Duodenal mucosa (tissue), 2 donors: ENCODE data around the gene MYH14.
"Not testable (repeated sequence)": the region's sequence is repeated elsewhere in the genome, so short reads cannot be mapped to it uniquely, and the experiment has no call there.

Source experiments
- H3K27ac ChIP-seq: one replicate; pipeline ENCODE4 v1.7.0; 2013; ENCODE audit warnings: low read depth, low read length
- H3K27me3 ChIP-seq, 2 donors: one replicate each; pipeline ENCODE4 v1.7.0; 2013; ENCODE audit warnings: low read length in 2 of 2, control low read depth in 1 of 2; ENCODE audit not compliant: insufficient read depth in 2 of 2, control insufficient read depth in 1 of 2
- H3K36me3 ChIP-seq, 2 donors: one replicate each; pipeline ENCODE4 v1.7.0; 2013; ENCODE audit warnings: low read length in 2 of 2, control low read depth in 1 of 2; ENCODE audit not compliant: insufficient read depth in 2 of 2, control insufficient read depth in 1 of 2
- H3K4me1 ChIP-seq, 2 donors: one replicate each; pipeline ENCODE4 v1.7.0; 2013; ENCODE audit warnings: low read length in 2 of 2, control low read depth in 1 of 2; ENCODE audit not compliant: insufficient read depth in 2 of 2, control insufficient read depth in 1 of 2
- H3K4me3 ChIP-seq, 2 donors: one replicate each; pipeline ENCODE4 v1.7.0; 2013; ENCODE audit warnings: low read length in 2 of 2, low read depth in 1 of 2
- H3K9ac ChIP-seq, 2 donors: one replicate each; pipeline ENCODE4 v1.7.0; 2013; ENCODE audit warnings: low read length in 2 of 2, low read depth in 1 of 2
- H3K9me3 ChIP-seq, 2 donors: one replicate each; pipeline ENCODE4 v1.7.0; 2013; ENCODE audit warnings: low read length in 2 of 2, control low read depth in 1 of 2; ENCODE audit not compliant: control insufficient read depth in 1 of 2

MYH14 gene

GRCh38 chr19:50221087-50221486 is 17.7 kb downstream of the MYH14 start:
- no peaks in the 10 kb centered on the region for H3K27me3 ChIP-seq
- no peak overlapping the region for H3K9ac ChIP-seq
- H3K27ac ChIP-seq, result no peak overlapping the region
- peaks cover 22 to 68% of the 10 kb centered on the region in 2 donors for H3K36me3 ChIP-seq
- H3K9me3 ChIP-seq, result no peaks in the 10 kb centered on the region
- H3K4me3 ChIP-seq, result no peak overlapping the region
- H3K4me1 ChIP-seq, result no peaks in the 10 kb centered on the region

GRCh38 chr19:50222691-50223438 is 19.4 kb downstream of the MYH14 start:
- no peak overlapping the region for H3K9ac ChIP-seq
- no peaks in the 10 kb centered on the region for H3K4me1 ChIP-seq
- no peak overlapping the region for H3K27ac ChIP-seq
- H3K9me3 ChIP-seq, result no peaks in the 10 kb centered on the region
- no peak overlapping the region for H3K4me3 ChIP-seq
- H3K27me3 ChIP-seq, result no peaks in the 10 kb centered on the region
- peaks cover 20 to 69% of the 10 kb centered on the region in 2 donors for H3K36me3 ChIP-seq

GRCh38 chr19:50223439-50223716 is 20.0 kb downstream of the MYH14 start:
- no peaks in the 10 kb centered on the region for H3K9me3 ChIP-seq
- no peaks in the 10 kb centered on the region for H3K27me3 ChIP-seq
- no peaks in the 10 kb centered on the region for H3K4me1 ChIP-seq
- no peak overlapping the region for H3K9ac ChIP-seq
- H3K27ac ChIP-seq, result no peak overlapping the region
- no peak overlapping the region for H3K4me3 ChIP-seq
- H3K36me3 ChIP-seq, result peaks cover 20 to 72% of the 10 kb centered on the region in 2 donors

GRCh38 chr19:50224986-50225747 is 21.7 kb downstream of the MYH14 start:
- Histone ChIP-seq H3K4me3 (no peak overlapping the region), H3K9ac (no peak overlapping the region), H3K27me3 (no peaks in the 10 kb centered on the region), H3K4me1 (no peaks in the 10 kb centered on the region), H3K36me3 (peaks cover 17 to 77% of the 10 kb centered on the region in 2 donors), H3K9me3 (no peaks in the 10 kb centered on the region), H3K27ac (no peak overlapping the region)

DNA sequence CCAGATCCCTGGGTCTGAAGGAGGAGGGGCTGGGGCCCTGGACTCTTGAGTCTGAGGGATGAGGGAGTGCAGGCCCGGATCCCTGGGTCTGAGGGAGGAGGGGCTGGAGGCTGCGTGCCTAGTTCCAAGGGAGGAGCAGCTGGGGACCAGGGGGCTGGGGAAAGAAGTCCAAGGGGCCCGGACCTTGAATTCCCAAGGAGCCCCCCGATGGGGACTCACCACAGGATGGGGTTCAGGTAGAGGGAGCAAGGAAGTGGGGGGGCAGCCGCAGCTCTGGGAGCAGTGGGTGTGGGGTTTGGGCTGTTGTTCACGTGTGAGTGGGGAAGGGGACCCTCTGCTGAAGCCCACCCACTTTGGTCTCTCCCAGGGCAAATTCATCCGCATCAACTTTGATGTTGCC is 23.1 kb downstream of the MYH14 start:
- Histone ChIP-seq H3K4me1 (no peaks in the 10 kb centered on the region), H3K36me3 (peaks cover 13 to 79% of the 10 kb centered on the region in 2 donors), H3K9ac (no peak overlapping the region), H3K4me3 (no peak overlapping the region), H3K27ac (no peak overlapping the region), H3K9me3 (no peaks in the 10 kb centered on the region), H3K27me3 (no peaks in the 10 kb centered on the region)

DNA sequence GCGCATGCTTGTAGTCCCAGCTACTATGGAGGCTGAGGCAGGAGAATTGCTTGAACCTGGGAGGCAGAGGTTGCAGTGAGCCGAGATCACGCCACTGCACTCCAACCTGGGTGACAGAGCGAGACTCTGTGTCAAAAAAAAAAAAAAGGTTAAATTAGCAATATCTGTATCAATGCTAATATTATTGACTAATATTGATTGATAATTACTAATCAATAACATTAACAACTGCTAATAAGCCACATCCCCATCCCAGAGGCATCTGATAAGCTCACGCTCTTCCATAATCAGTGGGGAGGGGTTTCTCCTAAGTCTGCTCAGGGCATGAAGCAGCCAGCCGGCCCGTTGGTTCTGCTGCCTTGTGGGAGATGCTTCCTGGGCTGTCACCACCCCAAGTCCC is 24.7 kb downstream of the MYH14 start:
- not testable (repeated sequence) for H3K9me3 ChIP-seq, H3K27ac ChIP-seq, H3K27me3 ChIP-seq, H3K4me3 ChIP-seq, H3K4me1 ChIP-seq, H3K9ac ChIP-seq
- peaks cover 17 to 79% of the 10 kb centered on the region in 2 donors for H3K36me3 ChIP-seq

GRCh38 chr19:50230379-50231351 is 27.2 kb downstream of the MYH14 start:
- Histone ChIP-seq H3K9ac (no peak overlapping the region), H3K27me3 (no peaks in the 10 kb centered on the region), H3K9me3 (no peaks in the 10 kb centered on the region), H3K4me1 (no peaks in the 10 kb centered on the region), H3K27ac (no peak overlapping the region), H3K36me3 (peaks cover 10 to 66% of the 10 kb centered on the region in 2 donors), H3K4me3 (no peak overlapping the region)

GRCh38 chr19:50231417-50231816 is 28.0 kb downstream of the MYH14 start:
- not testable (repeated sequence) for H3K9me3 ChIP-seq, H3K27me3 ChIP-seq
- H3K36me3 ChIP-seq, result peaks cover 13 to 71% of the 10 kb centered on the region in 2 donors

DNA sequence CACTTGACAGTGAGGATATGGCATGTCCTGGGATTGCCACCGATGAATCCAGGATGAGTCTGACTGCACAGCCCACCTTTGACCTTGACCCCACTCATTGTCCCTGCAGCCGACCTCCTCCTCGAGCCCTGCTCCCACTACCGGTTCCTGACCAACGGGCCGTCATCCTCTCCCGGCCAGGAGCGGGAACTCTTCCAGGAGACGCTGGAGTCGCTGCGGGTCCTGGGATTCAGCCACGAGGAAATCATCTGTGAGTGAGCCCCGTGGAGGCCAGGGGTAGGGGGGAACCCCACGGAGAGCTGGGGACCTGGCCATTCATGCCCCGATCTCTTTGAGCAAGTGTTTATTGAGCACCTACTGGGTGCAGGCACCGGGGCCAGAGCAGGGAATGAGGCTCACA is 28.4 kb downstream of the MYH14 start:
- Histone ChIP-seq H3K4me1 (no peaks in the 10 kb centered on the region), H3K9ac (no peak overlapping the region), H3K27me3 (no peaks in the 10 kb centered on the region), H3K4me3 (no peak overlapping the region), H3K36me3 (peaks cover 11 to 71% of the 10 kb centered on the region in 2 donors), H3K27ac (no peak overlapping the region), H3K9me3 (no peaks in the 10 kb centered on the region)

More at GRCh38 chr19:50231417-50231816, 28.0 kb downstream of the MYH14 start:
- H3K27ac ChIP-seq, H3K4me1 ChIP-seq, H3K4me3 ChIP-seq, H3K9ac ChIP-seq: not testable (repeated sequence)

DNA sequence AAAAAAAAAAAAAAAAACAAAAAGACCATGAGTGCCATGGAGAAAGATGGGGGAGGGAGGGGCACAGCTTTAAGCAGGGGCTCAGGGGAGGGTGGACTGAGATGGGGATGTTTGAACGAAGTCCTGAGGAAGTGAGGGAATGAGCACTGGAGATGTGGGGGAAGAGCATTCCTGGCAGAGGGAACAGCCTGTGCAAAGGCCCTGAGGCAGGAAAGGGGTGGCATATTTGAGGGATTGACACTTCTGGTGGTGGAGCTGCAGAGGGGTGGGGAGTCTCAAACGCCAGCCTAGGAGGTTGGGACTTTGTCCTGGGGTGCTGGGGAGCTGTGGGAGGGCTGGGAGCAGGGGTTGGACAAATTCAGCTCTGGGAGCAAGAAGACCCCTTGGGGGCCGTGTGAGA is 29.2 kb downstream of the MYH14 start:
- Histone ChIP-seq H3K4me1 (no peaks in the 10 kb centered on the region), H3K27ac (no peak overlapping the region), H3K27me3 (no peaks in the 10 kb centered on the region), H3K9me3 (no peaks in the 10 kb centered on the region), H3K36me3 (peaks cover 8 to 66% of the 10 kb centered on the region in 2 donors), H3K4me3 (no peak overlapping the region), H3K9ac (no peak overlapping the region)
